SIG-M5 (cell line): ENCODE results near the gene ENPP1.
"Not testable (repeated sequence)": the region's sequence is repeated elsewhere in the genome, so short reads cannot be mapped to it uniquely, and the experiment has no call there.

Experiments
- DNase-seq: peaks from one replicate; lab custom pipeline; 2025; lab: John Stamatoyannopoulos, UW

The ENPP1 gene

GRCh38 chr6:131916091-131916796, 108.4 kb downstream of the ENPP1 start:
- not testable (repeated sequence) for DNase-seq

DNA sequence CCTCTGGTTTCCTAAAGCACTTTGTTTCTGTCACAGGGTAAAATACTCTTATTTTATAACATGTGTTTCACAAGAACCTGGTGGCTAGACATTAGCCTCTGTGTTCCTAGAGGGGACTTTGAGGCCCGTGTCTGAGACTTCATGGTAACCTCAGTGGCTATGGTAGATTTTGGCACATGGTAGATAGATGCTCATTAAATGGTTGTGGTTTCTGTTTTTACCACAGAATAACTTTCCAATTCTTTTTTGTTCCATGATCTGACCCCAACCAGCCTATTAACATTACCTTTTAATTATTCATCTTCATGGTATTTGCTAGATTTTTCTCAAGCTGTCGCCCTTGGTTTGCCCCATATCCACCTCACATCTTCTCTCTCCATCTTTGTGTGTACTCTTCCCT, 109.0 kb downstream of the ENPP1 start:
- DNase-seq, result no peak

GRCh38 chr6:131917318-131917717, 109.5 kb downstream of the ENPP1 start:
- DNase-seq, result no peak

DNA sequence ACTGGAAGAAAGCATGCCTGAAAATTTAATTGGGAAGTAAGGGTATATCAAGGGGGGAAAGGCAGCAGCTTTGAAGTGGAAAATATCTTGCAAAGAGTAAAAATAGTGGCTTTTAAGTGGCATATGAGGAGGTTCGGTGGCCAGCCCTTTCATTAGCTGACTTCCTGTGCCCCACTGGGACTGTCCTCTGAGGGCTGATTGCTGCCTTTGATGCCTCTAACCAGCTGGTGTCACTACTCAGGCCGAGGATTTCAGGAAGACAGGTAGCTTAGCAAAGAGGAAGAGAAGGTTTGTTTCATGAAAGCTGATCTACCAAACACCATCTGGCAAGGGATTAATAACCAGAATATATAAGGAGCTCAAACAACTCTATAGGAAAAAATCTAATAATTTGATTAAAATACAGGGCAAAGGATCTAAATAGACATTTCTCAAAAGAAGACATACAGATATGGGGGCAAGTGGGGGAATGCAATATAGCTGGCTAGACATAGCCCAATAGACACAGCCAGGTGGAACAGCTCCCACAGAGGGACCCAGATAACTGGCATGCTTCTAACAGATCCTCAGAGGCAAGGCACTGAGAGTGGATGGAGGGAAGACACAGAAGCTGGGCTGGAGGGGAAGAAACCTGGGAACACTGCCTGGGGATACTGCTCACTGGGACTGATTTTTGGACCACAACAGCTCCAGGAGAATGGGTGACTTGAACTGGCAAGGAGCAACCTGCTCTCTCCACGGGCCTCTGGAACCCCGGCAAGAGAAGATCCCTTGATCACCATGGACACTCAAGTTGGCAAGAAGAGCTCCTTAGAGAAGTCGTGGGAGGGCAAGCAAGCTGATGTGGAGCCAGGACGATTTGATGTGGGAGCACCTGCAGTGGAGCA, 110.2 kb downstream of the ENPP1 start:
- no peak for DNase-seq

DNA sequence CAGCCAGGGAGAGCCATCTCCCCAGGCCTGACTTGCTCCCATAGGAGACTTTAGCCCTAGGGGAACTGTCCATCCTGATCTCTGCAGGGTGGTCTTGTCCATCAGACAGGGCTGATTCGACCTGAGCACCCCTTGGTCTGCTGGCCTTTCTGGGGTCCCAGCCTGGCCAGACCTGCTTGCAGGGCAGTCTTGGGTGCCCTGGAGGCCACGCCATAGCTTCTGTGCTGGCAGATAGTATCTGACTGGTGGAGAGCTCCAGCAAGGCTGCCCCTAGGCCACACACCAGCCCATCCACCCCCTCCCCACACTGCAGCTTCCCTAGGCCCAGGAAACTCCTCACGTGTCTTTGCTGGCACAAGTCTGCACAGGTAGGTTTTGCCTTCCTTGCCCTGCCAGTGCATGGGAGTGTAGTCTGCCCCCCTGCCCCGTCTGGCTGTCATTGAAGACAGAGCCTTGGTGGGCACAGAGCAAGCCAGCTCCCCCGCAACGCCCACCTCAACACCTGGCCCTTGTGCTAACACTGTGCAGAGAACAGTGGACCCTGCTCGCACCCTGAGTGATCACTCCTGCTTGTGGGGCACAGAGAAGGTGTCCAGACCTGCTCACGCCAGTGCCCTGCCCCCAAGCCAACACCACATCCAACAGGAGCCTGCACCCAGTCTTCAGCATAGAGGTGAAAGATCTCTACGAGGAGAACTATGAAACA, 111.0 kb downstream of the ENPP1 start:
- DNase-seq, result no peak

GRCh38 chr6:131920656-131921055, 112.8 kb downstream of the ENPP1 start:
- DNase-seq, result no peak

GRCh38 chr6:131923356-131923755, 115.5 kb downstream of the ENPP1 start:
- DNase-seq, result no peak

DNA sequence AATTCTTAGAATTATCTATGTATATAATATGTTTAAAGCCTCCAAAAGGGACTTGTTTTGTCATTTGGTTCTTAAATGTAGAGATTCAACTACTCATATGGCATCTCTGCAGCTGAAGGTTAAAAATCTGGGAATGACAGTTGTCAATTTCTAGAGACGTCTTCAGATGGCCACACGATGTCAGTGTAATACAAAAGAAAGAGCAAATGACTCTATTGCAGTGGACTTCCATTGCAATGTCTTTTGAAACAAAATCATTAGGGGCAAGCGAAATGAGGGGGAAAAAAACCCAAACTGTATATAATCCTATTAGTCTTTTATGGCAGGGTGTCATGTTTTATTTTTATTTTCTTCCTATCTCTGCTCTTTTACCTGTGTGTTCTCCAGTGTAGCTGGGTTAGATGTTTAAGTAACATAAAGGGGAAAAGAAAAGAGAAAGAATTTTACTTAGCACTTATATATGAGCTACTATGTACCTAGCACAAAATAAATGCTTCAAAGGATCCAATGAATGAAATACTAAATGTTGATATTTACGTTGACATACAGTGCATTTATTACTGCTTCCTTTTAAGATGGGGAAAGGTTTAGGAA, 117.2 kb downstream of the ENPP1 start:
- no peak for DNase-seq

DNA sequence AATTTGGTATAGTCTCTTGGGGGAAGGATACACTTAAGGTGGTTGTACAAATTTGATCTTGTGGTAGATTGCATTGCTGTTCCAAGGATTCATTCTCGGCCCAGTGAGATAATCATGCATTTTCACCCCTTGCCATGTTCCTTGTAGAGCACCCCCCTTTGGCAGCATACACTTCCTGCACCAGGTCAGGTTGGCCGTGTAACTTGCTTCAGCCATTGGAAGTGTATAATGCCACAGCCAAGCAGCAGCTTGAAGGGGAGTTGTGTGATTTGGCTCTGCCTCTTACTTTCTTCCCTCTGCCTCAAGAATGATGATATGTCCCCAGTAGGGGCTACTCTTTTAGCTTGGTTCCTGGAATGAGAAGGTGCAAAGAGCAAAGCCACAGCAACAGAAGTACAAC, 121.4 kb downstream of the ENPP1 start:
- no peak for DNase-seq

GRCh38 chr6:131929976-131930375, 122.2 kb downstream of the ENPP1 start:
- no peak for DNase-seq

DNA sequence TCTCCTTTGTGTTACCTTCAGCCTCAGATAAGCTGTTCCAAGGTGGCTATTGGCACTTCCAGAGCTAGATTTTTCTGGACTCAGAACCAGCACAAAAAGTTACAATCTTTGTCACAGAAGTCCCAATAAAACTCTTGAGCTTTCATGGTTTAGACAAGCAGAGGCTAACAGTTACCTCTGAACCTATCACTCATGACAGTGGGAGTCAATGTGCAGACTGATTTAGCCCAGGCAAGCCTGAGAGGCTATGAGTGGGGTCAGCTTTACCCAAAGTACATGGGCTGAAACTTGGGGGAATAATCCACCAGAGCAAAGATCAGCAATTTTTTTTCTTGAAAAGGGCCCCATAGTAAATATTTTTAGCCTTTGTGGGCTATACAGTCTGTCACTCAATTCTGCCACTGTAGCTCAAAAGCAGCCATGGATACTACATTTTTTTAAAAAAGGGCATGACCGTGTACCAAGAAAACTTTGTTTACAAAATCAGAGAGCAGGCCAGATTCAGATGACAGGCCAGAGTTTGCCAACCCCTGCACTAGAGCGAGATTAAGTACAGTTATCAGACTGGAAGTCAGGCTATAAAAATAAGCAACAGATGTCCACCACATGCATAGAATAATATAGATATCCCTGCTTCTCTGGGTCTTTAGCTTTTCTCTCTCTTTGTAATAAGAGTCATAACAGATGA, 123.4 kb downstream of the ENPP1 start:
- no peak for DNase-seq

GRCh38 chr6:131936156-131936555, 128.3 kb downstream of the ENPP1 start:
- no peak for DNase-seq

DNA sequence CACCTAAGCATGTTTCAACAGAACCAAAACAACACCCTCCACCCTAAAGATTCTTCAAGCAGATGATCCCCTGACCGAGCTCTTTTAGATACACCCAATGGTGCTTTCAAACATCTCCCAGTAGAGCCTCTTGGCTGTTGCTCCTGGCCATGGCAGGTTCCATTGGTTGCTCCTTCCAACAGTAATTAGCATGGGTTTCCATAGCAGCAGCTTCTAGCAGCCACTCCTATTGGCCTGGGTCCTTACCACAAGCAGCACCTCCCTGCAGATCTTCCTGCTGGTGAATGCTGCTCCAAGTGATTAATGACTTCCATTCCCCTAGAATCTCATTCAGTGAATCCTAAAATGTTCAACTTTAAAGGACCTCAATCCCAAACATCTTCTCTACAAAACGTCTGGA, 129.4 kb downstream of the ENPP1 start:
- DNase-seq, result no peak

GRCh38 chr6:131937703-131938631, 130.1 kb downstream of the ENPP1 start:
- DNase-seq, result no peak
